SK-N-SH (cell line): ENCODE measurements around the gene HOXC13. TPM values are rescaled to one million over a fixed set of nuclear protein-coding genes. Genes with fewer than 3 reads are reported as not detected.
A peak's percentile ranks its signal among the peaks of the same experiment; 100 is the strongest.

Source experiments
- CTCF ChIA-PET: fragments of 300-600, 350-600 bp; formaldehyde crosslinking; extraction: SDS; loops from one replicate; lab custom pipeline; 2021; lab: Yijun Ruan, JAX
- POLR2A ChIA-PET: fragments of 350-600 bp; sonication (Branson Sonifier 250); formaldehyde crosslinking; extraction: SDS; loops from one replicate; lab custom pipeline; 2020; ENCODE audit warnings: antibody characterized with exemption, inconsistent platforms; lab: Yijun Ruan, JAX
- DNase-seq: peaks from one replicate; pipeline ENCODE4 v3.0.0; 2012
- H2AFZ ChIP-seq: fragments of 200-600 bp; sonication (generic); 2 replicates; pipeline ENCODE4 v1.8.1; 2016; ENCODE audit warnings: antibody characterized with exemption, mild to moderate bottlenecking, low read depth
- H3F3A ChIP-seq: fragments of 200-600 bp; sonication (generic); replicated peaks from 2 replicates; pipeline ENCODE3; 2016; ENCODE audit warnings: antibody characterized with exemption, mild to moderate bottlenecking; ENCODE audit not compliant: insufficient read depth
- H3K27ac ChIP-seq, 2 experiments: fragments of 200-500 bp in 1 of 2; fragments of 200-600 bp in 1 of 2; sonication (Bioruptor generic) in 1 of 2; sonication (generic), shearing (Covaris generic) in 1 of 2; 2 replicates each; pipeline versions ENCODE4 v1.5.1 to v1.6.1; 2014 to 2016; ENCODE audit warnings: low read depth in 2 of 2, inconsistent platforms in 1 of 2, low read length in 1 of 2, mild to moderate bottlenecking in 1 of 2, mixed read lengths in 1 of 2
- H3K27me3 ChIP-seq: fragments of 200-600 bp; sonication (generic), shearing (Covaris generic); 2 replicates; pipeline ENCODE4 v1.6.1; 2016; ENCODE audit warnings: mixed run types; ENCODE audit not compliant: insufficient read depth
- H3K36me3 ChIP-seq, 2 experiments: fragments of 200-500 bp in 1 of 2; fragments of 200-600 bp in 1 of 2; sonication (Bioruptor generic) in 1 of 2; sonication (generic) in 1 of 2; replicated peaks in 1 of 2; 2 replicates each; pipeline versions ENCODE3 to v1.5.1; 2014 to 2016; ENCODE audit warnings: low read length in 1 of 2, mild to moderate bottlenecking in 1 of 2; ENCODE audit not compliant: insufficient read depth in 2 of 2, control insufficient read depth in 1 of 2
- H3K4me1 ChIP-seq, 2 experiments: fragments of 200-500 bp in 1 of 2; fragments of 200-600 bp in 1 of 2; sonication (Bioruptor generic) in 1 of 2; sonication (generic), shearing (Covaris generic) in 1 of 2; 2 replicates each; pipeline versions ENCODE4 v1.5.1 to v1.6.1; 2014 to 2016; ENCODE audit warnings: low read depth in 1 of 2, low read length in 1 of 2, mixed run types in 1 of 2; ENCODE audit not compliant: insufficient read depth in 2 of 2, control insufficient read depth in 1 of 2
- H3K4me2 ChIP-seq: fragments of 200-600 bp; sonication (generic), shearing (Covaris generic); 2 replicates; pipeline ENCODE4 v1.6.1; 2017; ENCODE audit warnings: mixed run types
- H3K4me3 ChIP-seq, 2 experiments: fragments of 200-500 bp in 1 of 2; fragments of 200-600 bp in 1 of 2; sonication (Bioruptor generic) in 1 of 2; sonication (generic), shearing (Covaris generic) in 1 of 2; 2 replicates each; pipeline versions ENCODE4 v1.5.1 to v1.8.1; 2014 to 2016; ENCODE audit warnings: low read depth in 2 of 2, inconsistent platforms in 1 of 2, low read length in 1 of 2, mild to moderate bottlenecking in 1 of 2, mixed read lengths in 1 of 2, moderate library complexity in 1 of 2
- H3K79me2 ChIP-seq: fragments of 200-600 bp; sonication (generic); 2 replicates; pipeline ENCODE4 v1.8.1; 2017; ENCODE audit warnings: mild to moderate bottlenecking; ENCODE audit not compliant: insufficient read depth
- H3K9ac ChIP-seq: fragments of 200-600 bp; sonication (generic); 2 replicates; pipeline ENCODE4 v1.6.1; 2017; ENCODE audit warnings: mixed run types
- H3K9me2 ChIP-seq: fragments of 200-600 bp; sonication (generic); 2 replicates; pipeline ENCODE4 v1.6.1; 2017; ENCODE audit warnings: mixed run types
- H3K9me3 ChIP-seq: fragments of 200-600 bp; sonication (generic); 2 replicates; pipeline ENCODE4 v1.6.1; 2017; ENCODE audit warnings: mixed run types, mild to moderate bottlenecking, moderate library complexity
- H4K20me1 ChIP-seq: fragments of 200-600 bp; sonication (generic); 2 replicates; pipeline ENCODE4 v1.6.1; 2017; ENCODE audit warnings: mild to moderate bottlenecking, mixed run types; ENCODE audit not compliant: insufficient read depth
- EZH2phosphoT487 ChIP-seq: fragments of 200-600 bp; sonication (generic); IDR thresholded peaks from 2 replicates; pipeline ENCODE4 v1.6.1; 2017; ENCODE audit warnings: low read depth, mixed run types, mild to moderate bottlenecking, antibody characterized with exemption, moderate library complexity, borderline replicate concordance
- RCOR1 ChIP-seq: fragments of 150-350 bp; IDR thresholded peaks from 2 replicates; pipeline ENCODE4 v1.6.1; 2017; ENCODE audit warnings: antibody characterized with exemption, low read length
- TEAD4 ChIP-seq: IDR thresholded peaks from 2 replicates; pipeline ENCODE4 v1.4.0; 2012; ENCODE audit warnings: mild to moderate bottlenecking, borderline replicate concordance; ENCODE audit not compliant: insufficient read depth
- WGBS: methylation state at CpG from one replicate; pipeline ENCODE4 v1.1.6; 2017; ENCODE audit warnings: low lambda C conversion rate; 5-methylcytosine and 5-hydroxymethylcytosine counted together
- polyA plus RNA-seq, 3 experiments: library from polyadenylated mRNA; depleted of rRNA; stranded (reverse); fragments of >200 nt; gene quantifications; 2 replicates each; pipeline ENCODE4 v1.2.3, GENCODE V29; 2012
- TF ChIP-seq, protein P1 (sequence below): IDR thresholded peaks from 2 replicates; pipeline ENCODE4 v1.6.1; 2012; ENCODE audit warnings: mild to moderate bottlenecking, low read depth, low read length, moderate library complexity

HOXC13 gene
- polyA plus RNA-seq, 1 of the 3 experiments (the other 2 are of a cell fraction), result not detected

DNA sequence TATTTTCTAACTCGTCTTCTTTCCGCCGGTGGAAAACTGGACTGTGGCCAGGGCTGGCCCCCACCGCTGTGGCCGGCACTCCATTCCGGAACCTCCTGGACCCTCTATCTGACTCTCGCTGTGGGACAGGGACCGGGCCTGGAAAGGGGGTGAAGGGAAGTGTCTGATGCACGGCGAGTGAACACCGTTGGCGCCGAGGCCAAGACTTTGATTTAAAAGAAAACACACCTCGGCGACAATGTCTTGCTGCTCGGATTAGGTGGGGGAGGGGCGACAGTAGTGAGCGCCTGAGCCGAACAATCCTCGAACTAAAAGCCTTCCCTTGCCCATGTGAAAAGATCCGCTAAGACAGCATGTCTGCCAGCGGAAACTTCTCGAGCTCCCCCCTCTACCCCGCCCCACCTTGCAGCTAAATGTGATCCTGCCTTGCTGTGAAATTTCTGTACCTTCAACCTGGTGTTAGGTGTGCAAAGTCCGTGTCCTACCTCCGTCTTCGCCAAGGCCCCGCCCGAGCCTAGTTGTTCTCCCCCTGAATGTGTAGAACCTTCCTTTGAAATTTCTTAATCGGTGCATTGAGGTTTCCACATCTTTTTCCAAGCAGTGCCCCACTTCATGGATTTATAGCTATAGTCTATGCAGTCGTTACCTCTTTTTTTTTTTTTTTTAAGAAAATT, 37.0 kb downstream of the HOXC13 start:
- TF ChIP-seq, protein P1, sequence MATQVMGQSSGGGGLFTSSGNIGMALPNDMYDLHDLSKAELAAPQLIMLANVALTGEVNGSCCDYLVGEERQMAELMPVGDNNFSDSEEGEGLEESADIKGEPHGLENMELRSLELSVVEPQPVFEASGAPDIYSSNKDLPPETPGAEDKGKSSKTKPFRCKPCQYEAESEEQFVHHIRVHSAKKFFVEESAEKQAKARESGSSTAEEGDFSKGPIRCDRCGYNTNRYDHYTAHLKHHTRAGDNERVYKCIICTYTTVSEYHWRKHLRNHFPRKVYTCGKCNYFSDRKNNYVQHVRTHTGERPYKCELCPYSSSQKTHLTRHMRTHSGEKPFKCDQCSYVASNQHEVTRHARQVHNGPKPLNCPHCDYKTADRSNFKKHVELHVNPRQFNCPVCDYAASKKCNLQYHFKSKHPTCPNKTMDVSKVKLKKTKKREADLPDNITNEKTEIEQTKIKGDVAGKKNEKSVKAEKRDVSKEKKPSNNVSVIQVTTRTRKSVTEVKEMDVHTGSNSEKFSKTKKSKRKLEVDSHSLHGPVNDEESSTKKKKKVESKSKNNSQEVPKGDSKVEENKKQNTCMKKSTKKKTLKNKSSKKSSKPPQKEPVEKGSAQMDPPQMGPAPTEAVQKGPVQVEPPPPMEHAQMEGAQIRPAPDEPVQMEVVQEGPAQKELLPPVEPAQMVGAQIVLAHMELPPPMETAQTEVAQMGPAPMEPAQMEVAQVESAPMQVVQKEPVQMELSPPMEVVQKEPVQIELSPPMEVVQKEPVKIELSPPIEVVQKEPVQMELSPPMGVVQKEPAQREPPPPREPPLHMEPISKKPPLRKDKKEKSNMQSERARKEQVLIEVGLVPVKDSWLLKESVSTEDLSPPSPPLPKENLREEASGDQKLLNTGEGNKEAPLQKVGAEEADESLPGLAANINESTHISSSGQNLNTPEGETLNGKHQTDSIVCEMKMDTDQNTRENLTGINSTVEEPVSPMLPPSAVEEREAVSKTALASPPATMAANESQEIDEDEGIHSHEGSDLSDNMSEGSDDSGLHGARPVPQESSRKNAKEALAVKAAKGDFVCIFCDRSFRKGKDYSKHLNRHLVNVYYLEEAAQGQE, result no peak
- TF ChIP-seq TEAD4, result no peak
- Histone ChIP-seq H3K9ac (no peak overlapping the region), H3K27ac (no peak overlapping the region), H3K4me3 (no peak overlapping the region), H3K27me3 (peaks cover 98% of the 10 kb centered on the region), H3K79me2 (no peaks in the 10 kb centered on the region), H4K20me1 (0 out of 2 replicates have a peak, but pooled peaks cover 2% of the 10 kb centered on the region), H3K9me3 (no peaks in the 10 kb centered on the region), H3K36me3 (no peaks in the 10 kb centered on the region), H3F3A (peaks cover 3% of the 10 kb centered on the region), H3K4me1 (peaks cover 0 to 2% of the 10 kb centered on the region in 2 experiments; a peak in 2 of 4 replicates), H3K9me2 (no peaks in the 10 kb centered on the region), H3K4me2 (0 out of 2 replicates have a peak overlapping the region, but pooled peaks have one; percentile 56), H2AFZ (no peak overlapping the region)
- POLR2A ChIA-PET, result no interaction called here
- CTCF ChIA-PET, result interaction anchor here (0.8 to 12.7 kb wide), 6 partner anchors 9 to 238 kb away, joined by 3 to 134 read pairs (median 4); partner anchors contain the start of genes HOXC10 and HOXC9
- 32% methylated on average over 30 of the region's 31 CpGs for WGBS
- no peak for DNase-seq

DNA sequence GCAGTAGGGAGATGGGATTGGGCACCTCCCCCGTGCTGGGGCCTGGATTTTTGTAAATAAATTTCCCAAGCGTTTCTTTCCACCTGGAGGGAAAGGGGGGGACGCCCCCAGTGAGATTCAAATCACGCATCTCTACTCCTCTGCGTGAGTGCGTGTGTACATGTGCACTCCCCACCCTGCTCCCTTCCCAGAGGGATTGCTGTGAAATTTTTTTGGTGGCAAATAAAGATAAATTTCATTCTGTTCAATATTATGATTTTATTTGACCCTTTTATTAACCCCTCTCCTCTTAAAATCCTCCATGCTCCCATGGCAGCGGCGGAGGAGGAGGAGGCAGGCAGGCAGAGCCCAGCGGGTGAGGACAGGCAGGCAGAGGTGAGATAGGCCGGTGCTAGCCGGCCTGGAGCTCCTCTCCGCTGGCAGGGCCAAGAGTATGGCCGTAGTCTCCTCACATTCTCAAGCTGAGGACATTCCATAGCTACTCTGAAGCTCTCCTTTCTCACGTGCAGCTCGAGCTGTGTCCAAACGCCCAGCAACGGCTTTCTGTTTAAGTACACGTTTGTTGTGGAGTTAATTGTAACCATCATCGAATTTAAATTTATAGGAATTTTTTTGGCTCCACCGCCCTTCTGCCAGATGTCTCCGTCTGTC, 37.7 kb downstream of the HOXC13 start:
- Histone ChIP-seq H3K36me3 (no peaks in the 10 kb centered on the region), H3K4me2 (no peak overlapping the region), H3K9me3 (no peaks in the 10 kb centered on the region), H3K27ac (no peak overlapping the region), H3K9ac (no peak overlapping the region), H4K20me1 (0 out of 2 replicates have a peak, but pooled peaks cover 2% of the 10 kb centered on the region), H3K79me2 (no peaks in the 10 kb centered on the region), H3K4me3 (no peak overlapping the region), H2AFZ (no peak overlapping the region), H3K9me2 (no peaks in the 10 kb centered on the region), H3K4me1 (peaks cover 0 to 2% of the 10 kb centered on the region in 2 experiments; a peak in 2 of 4 replicates), H3F3A (peaks cover 3% of the 10 kb centered on the region), H3K27me3 (peaks cover 98% of the 10 kb centered on the region)
- DNase-seq, result no peak
- 22% methylated on average over 17 of the region's 21 CpGs for WGBS
- CTCF ChIA-PET, result interaction anchor here (0.8 to 12.7 kb wide), 6 partner anchors 10 to 238 kb away, joined by 3 to 134 read pairs (median 4); partner anchors contain the start of genes HOXC10 and HOXC9
- POLR2A ChIA-PET, result interaction anchor here (0.6 kb wide), 1 partner anchor 78 kb away, joined by 3 read pairs; no protein-coding TSS in a partner anchor
- TF ChIP-seq EZH2phosphoT487 (0 out of 2 replicates have a peak, but pooled peaks have one; percentile 12), RCOR1 (no peak)
